ENCODE results near the gene NCAM2.

- no peak for TF ChIP-seq CTCF (conservative IDR thresholded peaks at IDR 0.05; ENCODE audit: low read depth, low read length)
- no peak for TF ChIP-seq RCOR1 (IDR thresholded peaks at IDR 0.05; ENCODE audit: insufficient replicate concordance, low read length)
- TF ChIP-seq MAZ (IDR thresholded peaks at IDR 0.05; ENCODE audit: borderline replicate concordance, low read depth, low read length): no peak
- no peak for TF ChIP-seq BHLHE40 (IDR thresholded peaks at IDR 0.05; ENCODE audit: low read depth, low read length)
- TF ChIP-seq RFX5 (IDR thresholded peaks at IDR 0.05; ENCODE audit: low read depth, low read length): no peak
- no peak for TF ChIP-seq ELK1 (IDR thresholded peaks at IDR 0.05; ENCODE audit: borderline replicate concordance, low read depth, low read length)
Observed at GRCh38 chr21:21345296-21345695, 347.1 kb downstream of the NCAM2 start.
